Measurements from ENCODE around the gene CSF2.

DNA sequence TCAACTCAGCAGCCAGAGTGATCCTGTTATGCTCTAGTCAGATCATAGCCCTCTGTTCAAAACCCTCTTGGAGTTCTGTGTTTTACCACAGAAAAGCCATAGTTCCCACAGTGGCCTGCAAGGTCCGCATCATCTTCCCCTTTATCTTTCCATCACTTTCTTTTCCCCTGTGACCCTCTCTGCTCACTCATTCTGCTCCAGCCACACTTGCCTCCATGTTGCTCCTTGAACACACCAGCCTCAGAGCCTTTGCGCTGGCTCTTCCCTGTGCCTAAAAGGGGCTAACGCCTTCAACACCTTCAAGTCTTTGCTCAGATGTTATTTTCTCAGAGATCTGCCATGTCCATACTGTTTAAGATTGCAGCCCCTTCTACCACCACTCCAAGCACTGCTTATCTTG, 26.3 kb downstream of the CSF2 start:
- TF ChIP-seq, protein P1, sequence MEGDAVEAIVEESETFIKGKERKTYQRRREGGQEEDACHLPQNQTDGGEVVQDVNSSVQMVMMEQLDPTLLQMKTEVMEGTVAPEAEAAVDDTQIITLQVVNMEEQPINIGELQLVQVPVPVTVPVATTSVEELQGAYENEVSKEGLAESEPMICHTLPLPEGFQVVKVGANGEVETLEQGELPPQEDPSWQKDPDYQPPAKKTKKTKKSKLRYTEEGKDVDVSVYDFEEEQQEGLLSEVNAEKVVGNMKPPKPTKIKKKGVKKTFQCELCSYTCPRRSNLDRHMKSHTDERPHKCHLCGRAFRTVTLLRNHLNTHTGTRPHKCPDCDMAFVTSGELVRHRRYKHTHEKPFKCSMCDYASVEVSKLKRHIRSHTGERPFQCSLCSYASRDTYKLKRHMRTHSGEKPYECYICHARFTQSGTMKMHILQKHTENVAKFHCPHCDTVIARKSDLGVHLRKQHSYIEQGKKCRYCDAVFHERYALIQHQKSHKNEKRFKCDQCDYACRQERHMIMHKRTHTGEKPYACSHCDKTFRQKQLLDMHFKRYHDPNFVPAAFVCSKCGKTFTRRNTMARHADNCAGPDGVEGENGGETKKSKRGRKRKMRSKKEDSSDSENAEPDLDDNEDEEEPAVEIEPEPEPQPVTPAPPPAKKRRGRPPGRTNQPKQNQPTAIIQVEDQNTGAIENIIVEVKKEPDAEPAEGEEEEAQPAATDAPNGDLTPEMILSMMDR (optimal IDR thresholded peaks at IDR 0.05 in 1 of 3, IDR thresholded peaks at IDR 0.05 in 1 of 3, conservative IDR thresholded peaks at IDR 0.05 in 1 of 3; ENCODE audit: extremely low read depth in 1 of 3, insufficient read depth in 2 of 3, low read length in 3 of 3) = no peak
- TF ChIP-seq EZH2 (IDR thresholded peaks at IDR 0.05; ENCODE audit: low read length) = no peak

Measured in keratinocyte (primary cell).